Measurements from ENCODE around the gene ZSCAN2. TPM values are rescaled to one million over a fixed set of nuclear protein-coding genes. Genes with fewer than 3 reads are reported as not detected.
"Not testable (repeated sequence)": the region's sequence is repeated elsewhere in the genome, so short reads cannot be mapped to it uniquely, and the experiment has no call there.

The ZSCAN2 gene
- polyA plus RNA-seq, 1 donor = 14.0 TPM

DNA sequence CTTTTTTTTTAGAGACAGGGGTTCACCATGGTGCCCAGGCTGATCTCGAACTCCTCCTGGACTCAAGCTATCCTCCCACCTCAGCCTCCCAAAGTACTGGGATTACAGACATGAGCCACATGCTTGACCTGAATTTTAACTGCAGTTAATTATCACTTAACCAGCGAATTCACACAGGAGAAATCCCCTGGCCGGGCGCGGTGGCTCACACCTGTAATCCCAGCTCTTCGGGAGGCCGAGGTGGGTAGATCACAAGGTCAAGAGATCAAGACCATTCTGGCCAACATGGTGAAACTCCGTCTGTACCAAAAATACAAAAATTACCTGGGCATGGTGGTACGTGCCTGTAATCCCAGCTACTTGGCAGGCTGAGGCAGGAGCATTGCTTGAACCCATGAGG is 41.1 kb downstream of the ZSCAN2 start:
- DNase-seq = not testable (repeated sequence)

GRCh38 chr15:84642640-84643039 is 41.8 kb downstream of the ZSCAN2 start:
- DNase-seq = not testable (repeated sequence)

- no peak for DNase-seq
Measured at GRCh38 chr15:84643838-84644237, 43.0 kb downstream of the ZSCAN2 start.

GRCh38 chr15:84645496-84645895 is 44.7 kb downstream of the ZSCAN2 start:
- no peak for DNase-seq

- DNase-seq = no peak
Measured at GRCh38 chr15:84645997-84646396, 45.2 kb downstream of the ZSCAN2 start.

GRCh38 chr15:84647726-84648125 is 46.9 kb downstream of the ZSCAN2 start:
- no peak for DNase-seq

DNA sequence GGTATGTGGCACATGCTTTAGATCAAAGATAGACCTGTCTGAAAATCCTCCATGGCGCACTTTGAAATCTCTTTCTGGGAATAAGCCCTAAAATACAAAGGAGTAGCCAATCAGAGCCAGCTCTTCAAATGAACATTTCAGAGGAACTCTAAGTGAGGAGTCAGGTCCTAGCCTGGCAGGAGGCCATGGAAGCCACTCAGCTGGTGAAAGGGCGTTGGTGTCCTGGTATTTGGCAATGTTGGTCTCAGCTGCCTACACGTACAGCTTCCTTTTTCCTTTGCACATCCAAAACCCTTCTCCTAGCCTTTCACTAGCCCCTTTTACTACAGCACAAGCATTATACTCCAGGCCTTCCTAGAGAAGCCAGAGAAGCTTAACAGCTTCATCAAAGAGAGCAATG is 47.7 kb downstream of the ZSCAN2 start:
- DNase-seq = no peak

- no peak for DNase-seq
Measured at GRCh38 chr15:84649706-84650105, 48.9 kb downstream of the ZSCAN2 start.

- DNase-seq = no peak
Measured at GRCh38 chr15:84653584-84653909, 52.7 kb downstream of the ZSCAN2 start.

DNA sequence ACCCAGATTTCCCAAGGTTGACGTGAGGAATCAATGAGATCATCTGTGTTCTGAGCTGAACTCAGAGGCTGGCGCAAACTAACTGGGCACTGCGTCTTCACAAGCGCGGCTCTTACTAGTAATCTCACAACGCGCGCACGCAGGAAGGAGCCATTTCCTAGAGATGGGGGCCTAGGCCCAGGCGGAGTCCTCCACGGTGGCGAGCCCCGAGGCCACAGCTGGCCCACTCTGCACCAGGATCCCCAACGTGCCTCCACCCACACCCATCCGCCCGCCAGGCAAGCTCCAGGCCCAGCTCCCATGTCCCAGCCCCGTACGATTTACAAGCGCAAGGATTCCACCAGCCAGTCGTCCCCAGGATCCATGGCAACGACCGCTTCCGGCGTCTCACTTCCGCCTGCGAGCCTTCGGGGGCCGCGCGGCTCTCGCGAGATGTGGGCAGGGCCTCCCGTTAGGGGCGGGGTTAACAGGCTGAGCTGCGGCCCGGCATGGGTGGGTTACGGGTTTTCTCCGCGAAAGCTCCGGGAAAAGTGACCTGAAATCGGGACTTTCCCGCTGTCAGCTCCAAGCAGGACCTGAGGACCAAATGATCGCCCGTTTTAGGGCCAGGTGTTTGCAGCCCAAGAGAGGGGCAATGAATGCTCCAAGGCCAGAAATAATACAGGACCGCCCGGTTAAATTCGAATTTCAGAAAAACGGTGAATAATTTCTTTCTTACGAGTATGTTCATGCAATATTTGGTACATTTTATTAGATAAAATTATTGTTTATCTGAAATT is 53.3 kb downstream of the ZSCAN2 start, which contains the start of gene WDR73:
Gene WDR73 (minus strand): TSS at position 374 of the 779 bp plus-strand sequence. CDS start 9 bp downstream, at position 365.
- peak; percentile 98 for DNase-seq

- DNase-seq = peak; percentile 64
Measured at GRCh38 chr15:84654689-84655453, 54.1 kb downstream of the ZSCAN2 start.

DNA sequence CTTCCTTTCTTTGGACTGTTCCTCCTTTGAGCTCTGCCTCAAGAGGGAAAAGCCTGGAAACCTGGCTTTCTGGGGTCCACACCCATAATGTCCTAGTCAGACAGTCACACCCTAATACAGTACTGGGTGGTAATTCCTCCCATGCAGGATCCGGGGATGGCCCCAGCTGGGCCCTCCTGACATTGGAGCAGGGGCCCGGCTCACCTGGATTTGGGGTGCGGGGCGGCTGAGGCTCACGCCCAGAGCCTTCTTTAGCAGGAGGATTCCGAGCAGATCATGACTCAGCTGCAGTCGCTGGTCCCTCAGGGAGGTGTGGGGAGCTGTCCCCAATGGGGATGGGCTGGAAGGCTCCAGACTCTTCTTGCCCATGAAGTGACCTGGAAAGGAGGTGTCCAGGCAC is 56.2 kb downstream of the ZSCAN2 start:
- DNase-seq = no peak

- DNase-seq = no peak
Measured at GRCh38 chr15:84657748-84658079, 56.9 kb downstream of the ZSCAN2 start.

GRCh38 chr15:84658080-84658787 is 57.4 kb downstream of the ZSCAN2 start, which contains the start of gene NMB:
Gene NMB (minus strand): TSS chr15:84658199. CDS start chr15:84658152, 47 bp downstream.
- peak; percentile 69 for DNase-seq

GRCh38 chr15:84658788-84659411 is 58.1 kb downstream of the ZSCAN2 start:
- no peak for DNase-seq

DNA sequence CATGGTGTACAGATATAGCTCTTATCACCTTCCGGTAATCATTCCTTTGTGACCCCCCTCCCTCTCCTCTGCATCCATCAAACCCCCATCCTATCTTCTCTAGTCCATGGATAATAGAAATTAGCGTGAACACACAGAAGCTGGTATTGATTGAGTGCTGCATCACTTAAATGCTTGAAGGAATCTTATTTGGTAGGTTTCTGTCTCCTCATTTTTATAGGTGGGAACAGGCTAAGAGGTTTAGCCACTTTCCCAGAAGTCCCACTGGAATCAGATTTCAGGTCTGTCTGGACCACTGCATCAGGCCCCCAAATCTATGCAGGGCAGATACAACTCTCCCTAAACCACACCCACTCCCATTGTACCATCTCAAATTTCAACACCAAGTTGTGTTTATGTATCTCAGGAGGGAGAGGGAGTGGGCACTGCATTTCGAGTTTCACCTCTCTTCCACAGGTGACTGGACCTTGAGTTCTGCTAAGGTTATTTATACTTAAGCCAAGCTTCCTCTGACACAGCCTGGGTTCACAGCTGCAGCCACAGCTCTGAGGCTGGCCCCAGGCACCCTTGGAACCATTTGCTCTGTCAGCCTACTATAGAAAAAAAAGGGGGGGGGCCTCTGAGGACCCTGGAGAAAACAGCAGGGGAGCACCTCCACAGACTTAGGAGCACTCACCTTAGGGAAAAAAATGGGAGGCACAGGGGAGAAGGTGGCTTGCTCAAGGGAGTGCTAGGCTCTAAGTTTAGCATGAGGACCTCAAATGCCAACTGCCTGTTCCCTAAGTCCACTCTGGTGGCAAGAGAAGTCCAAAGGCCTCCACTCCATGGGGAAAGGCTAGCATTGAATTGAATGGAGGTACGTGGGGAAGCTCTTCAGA is 59.3 kb downstream of the ZSCAN2 start:
- DNase-seq = no peak

DNA sequence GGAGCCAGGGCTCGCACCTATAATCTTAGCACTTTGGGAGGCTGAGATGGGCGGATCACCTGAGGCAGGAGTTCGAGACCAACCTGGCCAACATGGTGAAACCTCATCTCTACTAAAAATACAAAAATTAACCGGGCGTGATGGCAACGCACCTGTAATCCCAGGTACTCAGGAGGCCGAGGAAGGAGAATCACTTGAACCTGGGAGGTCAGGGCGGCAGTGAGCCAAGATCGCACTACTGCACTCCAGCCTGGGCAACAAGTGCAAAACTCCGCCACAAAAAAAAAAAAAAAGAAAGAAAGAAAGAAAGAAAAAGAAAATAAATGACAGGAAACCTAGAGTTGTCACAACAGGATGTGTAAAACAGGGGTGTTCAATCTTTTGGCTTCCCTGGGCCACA is 60.2 kb downstream of the ZSCAN2 start:
- no peak for DNase-seq

- DNase-seq = no peak
Measured at GRCh38 chr15:84666373-84666772, 65.6 kb downstream of the ZSCAN2 start.

- no peak for DNase-seq
Measured at GRCh38 chr15:84668221-84668982, 67.6 kb downstream of the ZSCAN2 start.

DNA sequence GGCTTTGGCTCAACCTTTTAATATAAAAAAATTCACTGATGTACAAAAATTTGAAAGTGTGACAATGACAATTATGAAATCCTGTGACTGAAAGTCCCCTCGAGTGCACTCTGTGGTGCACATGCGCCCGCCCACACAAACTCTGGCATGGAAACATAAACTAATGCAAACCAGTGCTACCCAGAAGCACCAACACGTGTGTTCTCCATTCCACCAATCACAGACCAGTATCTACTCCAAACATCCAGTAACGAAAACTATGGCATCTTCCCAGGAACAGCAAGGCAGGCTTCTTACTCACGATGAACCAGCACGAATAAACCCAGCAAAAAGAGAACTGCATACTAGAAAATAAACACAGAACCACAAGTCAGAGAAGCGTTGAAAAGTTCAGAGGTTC is 68.9 kb downstream of the ZSCAN2 start:
- DNase-seq = no peak

DNA sequence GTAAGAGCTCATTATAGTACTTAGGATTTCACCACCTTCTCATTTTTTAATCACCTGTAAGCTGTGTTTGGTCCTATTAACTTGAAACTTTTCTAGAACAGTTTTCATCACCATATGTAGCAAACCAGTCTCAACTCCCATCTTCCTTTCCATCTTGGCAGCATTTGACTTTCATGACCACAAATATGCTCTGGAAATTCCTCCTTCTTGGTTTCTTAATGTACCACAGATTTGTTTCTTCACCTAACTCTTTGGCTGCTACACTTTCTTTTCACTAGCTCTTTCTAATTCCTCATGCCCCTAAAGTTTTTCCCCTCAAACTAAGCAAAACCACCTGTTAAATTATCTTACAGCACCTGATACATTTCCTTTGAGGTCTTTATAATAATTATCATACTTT is 70.4 kb downstream of the ZSCAN2 start:
- DNase-seq = no peak
